Sigmoid colon (tissue), 4 donors: Measurements from ENCODE around the gene WDR73.

ENCODE experiments used
- EP300 ChIP-seq, 4 donors: sonication (generic); formaldehyde crosslinking; IDR thresholded peaks; one replicate each; pipeline ENCODE4 v1.6.1; 2017; ENCODE audit warnings: antibody characterized with exemption in 4 of 4
- POLR2A ChIP-seq, 2 donors: fragments of 450-650 bp; IDR thresholded peaks; one replicate each; pipeline ENCODE4 v1.6.1; 2016; ENCODE audit warnings: antibody characterized with exemption in 2 of 2, mild to moderate bottlenecking in 2 of 2, moderate library complexity in 2 of 2
- POLR2AphosphoS5 ChIP-seq, 4 donors: sonication (generic); formaldehyde crosslinking; IDR thresholded peaks; one replicate each; pipeline ENCODE4 v1.6.1; 2017; ENCODE audit warnings: antibody characterized with exemption in 4 of 4
- TF ChIP-seq, protein P1 (sequence below), 4 experiments: fragments of 450-650 bp in 3 of 4; fragments of 200-600 bp in 1 of 4; IDR thresholded peaks; one replicate each; pipeline ENCODE4 v1.5.1; 2016 to 2019; ENCODE audit warnings: antibody characterized with exemption in 4 of 4, mild to moderate bottlenecking in 3 of 4, moderate library complexity in 2 of 4

DNA sequence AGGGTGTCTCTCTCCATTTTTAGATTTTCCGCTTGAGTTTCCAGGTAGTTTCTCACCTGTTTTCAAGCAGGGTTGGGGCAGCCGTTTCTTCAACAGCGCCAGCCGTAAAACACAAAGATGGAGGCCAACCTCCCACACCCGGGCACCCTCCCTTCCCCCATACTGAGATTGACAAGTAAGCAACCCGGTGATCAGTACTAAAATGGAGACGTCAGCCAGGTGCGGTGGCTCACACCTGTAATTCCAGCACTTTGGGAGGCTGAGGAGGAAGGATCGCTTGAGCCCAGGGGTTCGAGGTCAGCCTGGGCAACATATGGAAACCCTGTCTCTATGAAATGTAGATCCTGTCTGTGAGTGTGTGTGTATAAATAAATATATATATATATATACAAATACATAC lies 54.2 kb downstream of the WDR73 start:
- TF ChIP-seq, protein P1, sequence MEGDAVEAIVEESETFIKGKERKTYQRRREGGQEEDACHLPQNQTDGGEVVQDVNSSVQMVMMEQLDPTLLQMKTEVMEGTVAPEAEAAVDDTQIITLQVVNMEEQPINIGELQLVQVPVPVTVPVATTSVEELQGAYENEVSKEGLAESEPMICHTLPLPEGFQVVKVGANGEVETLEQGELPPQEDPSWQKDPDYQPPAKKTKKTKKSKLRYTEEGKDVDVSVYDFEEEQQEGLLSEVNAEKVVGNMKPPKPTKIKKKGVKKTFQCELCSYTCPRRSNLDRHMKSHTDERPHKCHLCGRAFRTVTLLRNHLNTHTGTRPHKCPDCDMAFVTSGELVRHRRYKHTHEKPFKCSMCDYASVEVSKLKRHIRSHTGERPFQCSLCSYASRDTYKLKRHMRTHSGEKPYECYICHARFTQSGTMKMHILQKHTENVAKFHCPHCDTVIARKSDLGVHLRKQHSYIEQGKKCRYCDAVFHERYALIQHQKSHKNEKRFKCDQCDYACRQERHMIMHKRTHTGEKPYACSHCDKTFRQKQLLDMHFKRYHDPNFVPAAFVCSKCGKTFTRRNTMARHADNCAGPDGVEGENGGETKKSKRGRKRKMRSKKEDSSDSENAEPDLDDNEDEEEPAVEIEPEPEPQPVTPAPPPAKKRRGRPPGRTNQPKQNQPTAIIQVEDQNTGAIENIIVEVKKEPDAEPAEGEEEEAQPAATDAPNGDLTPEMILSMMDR (IDR thresholded peaks at IDR 0.05) = no peak
- TF ChIP-seq EP300 (IDR thresholded peaks at IDR 0.05) (no peak), POLR2A (IDR thresholded peaks at IDR 0.05) (no peak), POLR2AphosphoS5 (IDR thresholded peaks at IDR 0.05) (no peak)
